ENCODE data around the gene NLRP11. TPM values are rescaled to one million over a fixed set of nuclear protein-coding genes. Genes with fewer than 3 reads are reported as not detected.

NLRP11 gene
- total and polyA plus RNA-seq, 9 of the 15 experiments (the other 6 are each of a cell fraction or from before 2014, with no cell fraction given) = 0.07 to 0.29 (median 0.12) TPM; not detected in 1

DNA sequence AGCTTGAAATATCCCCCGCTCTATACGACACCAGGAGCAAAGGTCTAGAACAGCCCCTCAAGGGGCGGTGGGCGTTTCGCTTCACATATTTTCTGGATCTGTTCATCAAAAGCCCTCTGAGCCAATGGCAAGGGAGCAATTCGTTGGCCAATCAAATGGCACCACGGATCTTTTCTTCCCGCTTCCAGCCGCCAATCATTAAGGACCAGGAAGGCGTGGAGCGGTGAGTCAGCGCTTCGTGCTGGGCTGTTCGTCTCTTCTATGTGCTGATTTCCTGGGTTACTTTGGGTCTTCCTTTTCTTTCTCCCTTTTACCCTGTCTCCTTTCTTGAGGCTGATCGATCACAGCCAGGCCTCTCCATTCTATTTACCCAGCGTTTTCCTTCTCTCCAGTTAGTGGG is 4.5 kb upstream of the NLRP11 start, which contains the start of gene NLRP4 (continued):
- TF ChIP-seq, protein P1, sequence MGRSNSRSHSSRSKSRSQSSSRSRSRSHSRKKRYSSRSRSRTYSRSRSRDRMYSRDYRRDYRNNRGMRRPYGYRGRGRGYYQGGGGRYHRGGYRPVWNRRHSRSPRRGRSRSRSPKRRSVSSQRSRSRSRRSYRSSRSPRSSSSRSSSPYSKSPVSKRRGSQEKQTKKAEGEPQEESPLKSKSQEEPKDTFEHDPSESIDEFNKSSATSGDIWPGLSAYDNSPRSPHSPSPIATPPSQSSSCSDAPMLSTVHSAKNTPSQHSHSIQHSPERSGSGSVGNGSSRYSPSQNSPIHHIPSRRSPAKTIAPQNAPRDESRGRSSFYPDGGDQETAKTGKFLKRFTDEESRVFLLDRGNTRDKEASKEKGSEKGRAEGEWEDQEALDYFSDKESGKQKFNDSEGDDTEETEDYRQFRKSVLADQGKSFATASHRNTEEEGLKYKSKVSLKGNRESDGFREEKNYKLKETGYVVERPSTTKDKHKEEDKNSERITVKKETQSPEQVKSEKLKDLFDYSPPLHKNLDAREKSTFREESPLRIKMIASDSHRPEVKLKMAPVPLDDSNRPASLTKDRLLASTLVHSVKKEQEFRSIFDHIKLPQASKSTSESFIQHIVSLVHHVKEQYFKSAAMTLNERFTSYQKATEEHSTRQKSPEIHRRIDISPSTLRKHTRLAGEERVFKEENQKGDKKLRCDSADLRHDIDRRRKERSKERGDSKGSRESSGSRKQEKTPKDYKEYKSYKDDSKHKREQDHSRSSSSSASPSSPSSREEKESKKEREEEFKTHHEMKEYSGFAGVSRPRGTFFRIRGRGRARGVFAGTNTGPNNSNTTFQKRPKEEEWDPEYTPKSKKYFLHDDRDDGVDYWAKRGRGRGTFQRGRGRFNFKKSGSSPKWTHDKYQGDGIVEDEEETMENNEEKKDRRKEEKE (IDR thresholded peaks at IDR 0.05; ENCODE audit: borderline replicate concordance in 1 of 2, control insufficient read depth in 1 of 2, low read depth in 2 of 2, low read length in 1 of 2) = no peak
- TF ChIP-seq MAFK (IDR thresholded peaks at IDR 0.05; ENCODE audit: low read length) (peak; percentile 13; the same call in 1 of the 2 replicates), KDM4B (IDR thresholded peaks at IDR 0.05; ENCODE audit: borderline replicate concordance in 2 of 2, low read depth in 1 of 2) (no peak)

DNA sequence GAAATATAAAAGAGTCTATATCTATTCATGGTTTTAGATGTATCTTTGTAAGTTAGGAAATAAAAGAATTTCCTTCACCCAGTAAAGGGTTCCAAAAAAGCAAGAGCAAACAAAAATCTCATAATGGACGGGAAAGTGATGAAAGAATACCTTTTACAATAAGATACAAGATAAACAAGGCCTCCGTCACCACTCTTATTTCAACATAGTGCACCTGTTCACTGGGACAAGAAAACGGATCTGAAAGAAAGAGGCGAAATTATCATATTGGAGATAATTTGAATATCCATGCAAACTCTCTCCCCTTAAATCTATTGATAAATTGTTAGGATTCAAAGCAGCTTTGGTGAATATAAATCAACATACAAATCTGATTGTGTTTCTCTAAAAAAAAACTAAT is 877 bp upstream of the NLRP11 start:
- Histone ChIP-seq H3K4me2 (ENCODE audit: insufficient read depth, low read length) (no peak overlapping the region), H3K4me3 (no peak overlapping the region), H3K79me2 (ENCODE audit: control insufficient read depth, insufficient read depth, low read length) (no peaks in the 10 kb centered on the region), H2AFZ (ENCODE audit: low read depth, low read length) (no peak overlapping the region), H3K27ac (ENCODE audit: extremely low read depth, low read depth, low read length) (no peak overlapping the region), H3K9ac (ENCODE audit: insufficient read depth in 1 of 2, low read depth in 2 of 2, low read length in 2 of 2) (no peak overlapping the region), H4K20me1 (replicated peaks; ENCODE audit: control insufficient read depth, insufficient read depth, low read length) (no peaks in the 10 kb centered on the region), H3K36me3 (ENCODE audit: control insufficient read depth, insufficient read depth, low read length) (no peaks in the 10 kb centered on the region), H3K4me1 (replicated peaks in 1 of 2; ENCODE audit: control insufficient read depth in 2 of 2, insufficient read depth in 2 of 2, low read length in 2 of 2) (no peaks in the 10 kb centered on the region), H3K27me3 (ENCODE audit: control insufficient read depth in 2 of 2, insufficient read depth in 2 of 2, low read length in 2 of 2) (peaks cover 0 to 9% of the 10 kb centered on the region in 2 experiments; a peak in 2 of 5 replicates), H3K9me3 (replicated peaks; ENCODE audit: control insufficient read depth, insufficient read depth, low read depth, low read length) (no peaks in the 10 kb centered on the region), H3K9me1 (ENCODE audit: control insufficient read depth, insufficient read depth, low read length) (no peaks in the 10 kb centered on the region)
- DNase-seq (ENCODE audit: extremely low read depth in 1 of 4, low spot score in 3 of 4) (no peak), ATAC-seq (no peak), FAIRE-seq (no peak)
- in situ Hi-C loops (cut with MboI) = no loop called here
- ChIA-PET POLR2A (interaction anchor here (1.5 kb wide), 1 partner anchor 10 kb away, joined by 4 read pairs; no protein-coding TSS in a partner anchor), CTCF (ENCODE audit: low intra/inter-chr PET ratio) (no interaction called here)
- no TSS peak for BruUV-seq (replicated peaks)
- intact Hi-C loops (cut with micrococcal nuclease) = no loop called here
- 3% methylated on average over 4 of the region's 4 CpGs for WGBS (ENCODE audit: insufficient coverage, low coverage, missing lambda C conversion rate)
- TF ChIP-seq, protein P2, sequence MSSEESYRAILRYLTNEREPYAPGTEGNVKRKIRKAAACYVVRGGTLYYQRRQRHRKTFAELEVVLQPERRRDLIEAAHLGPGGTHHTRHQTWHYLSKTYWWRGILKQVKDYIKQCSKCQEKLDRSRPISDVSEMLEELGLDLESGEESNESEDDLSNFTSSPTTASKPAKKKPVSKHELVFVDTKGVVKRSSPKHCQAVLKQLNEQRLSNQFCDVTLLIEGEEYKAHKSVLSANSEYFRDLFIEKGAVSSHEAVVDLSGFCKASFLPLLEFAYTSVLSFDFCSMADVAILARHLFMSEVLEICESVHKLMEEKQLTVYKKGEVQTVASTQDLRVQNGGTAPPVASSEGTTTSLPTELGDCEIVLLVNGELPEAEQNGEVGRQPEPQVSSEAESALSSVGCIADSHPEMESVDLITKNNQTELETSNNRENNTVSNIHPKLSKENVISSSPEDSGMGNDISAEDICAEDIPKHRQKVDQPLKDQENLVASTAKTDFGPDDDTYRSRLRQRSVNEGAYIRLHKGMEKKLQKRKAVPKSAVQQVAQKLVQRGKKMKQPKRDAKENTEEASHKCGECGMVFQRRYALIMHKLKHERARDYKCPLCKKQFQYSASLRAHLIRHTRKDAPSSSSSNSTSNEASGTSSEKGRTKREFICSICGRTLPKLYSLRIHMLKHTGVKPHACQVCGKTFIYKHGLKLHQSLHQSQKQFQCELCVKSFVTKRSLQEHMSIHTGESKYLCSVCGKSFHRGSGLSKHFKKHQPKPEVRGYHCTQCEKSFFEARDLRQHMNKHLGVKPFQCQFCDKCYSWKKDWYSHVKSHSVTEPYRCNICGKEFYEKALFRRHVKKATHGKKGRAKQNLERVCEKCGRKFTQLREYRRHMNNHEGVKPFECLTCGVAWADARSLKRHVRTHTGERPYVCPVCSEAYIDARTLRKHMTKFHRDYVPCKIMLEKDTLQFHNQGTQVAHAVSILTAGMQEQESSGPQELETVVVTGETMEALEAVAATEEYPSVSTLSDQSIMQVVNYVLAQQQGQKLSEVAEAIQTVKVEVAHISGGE (CRISPR knock-in tag; IDR thresholded peaks at IDR 0.05) = no peak
- TF ChIP-seq EZH2 (IDR thresholded peaks at IDR 0.05; ENCODE audit: borderline replicate concordance, low read depth, low read length) (no peak), KLF16 (IDR thresholded peaks at IDR 0.05) (no peak), CSDE1 (IDR thresholded peaks at IDR 0.05) (no peak), LCOR (CRISPR knock-in tag; IDR thresholded peaks at IDR 0.05) (no peak), ZNF140 (CRISPR knock-in tag; IDR thresholded peaks at IDR 0.05) (no peak)
- TF ChIP-seq, protein P3, sequence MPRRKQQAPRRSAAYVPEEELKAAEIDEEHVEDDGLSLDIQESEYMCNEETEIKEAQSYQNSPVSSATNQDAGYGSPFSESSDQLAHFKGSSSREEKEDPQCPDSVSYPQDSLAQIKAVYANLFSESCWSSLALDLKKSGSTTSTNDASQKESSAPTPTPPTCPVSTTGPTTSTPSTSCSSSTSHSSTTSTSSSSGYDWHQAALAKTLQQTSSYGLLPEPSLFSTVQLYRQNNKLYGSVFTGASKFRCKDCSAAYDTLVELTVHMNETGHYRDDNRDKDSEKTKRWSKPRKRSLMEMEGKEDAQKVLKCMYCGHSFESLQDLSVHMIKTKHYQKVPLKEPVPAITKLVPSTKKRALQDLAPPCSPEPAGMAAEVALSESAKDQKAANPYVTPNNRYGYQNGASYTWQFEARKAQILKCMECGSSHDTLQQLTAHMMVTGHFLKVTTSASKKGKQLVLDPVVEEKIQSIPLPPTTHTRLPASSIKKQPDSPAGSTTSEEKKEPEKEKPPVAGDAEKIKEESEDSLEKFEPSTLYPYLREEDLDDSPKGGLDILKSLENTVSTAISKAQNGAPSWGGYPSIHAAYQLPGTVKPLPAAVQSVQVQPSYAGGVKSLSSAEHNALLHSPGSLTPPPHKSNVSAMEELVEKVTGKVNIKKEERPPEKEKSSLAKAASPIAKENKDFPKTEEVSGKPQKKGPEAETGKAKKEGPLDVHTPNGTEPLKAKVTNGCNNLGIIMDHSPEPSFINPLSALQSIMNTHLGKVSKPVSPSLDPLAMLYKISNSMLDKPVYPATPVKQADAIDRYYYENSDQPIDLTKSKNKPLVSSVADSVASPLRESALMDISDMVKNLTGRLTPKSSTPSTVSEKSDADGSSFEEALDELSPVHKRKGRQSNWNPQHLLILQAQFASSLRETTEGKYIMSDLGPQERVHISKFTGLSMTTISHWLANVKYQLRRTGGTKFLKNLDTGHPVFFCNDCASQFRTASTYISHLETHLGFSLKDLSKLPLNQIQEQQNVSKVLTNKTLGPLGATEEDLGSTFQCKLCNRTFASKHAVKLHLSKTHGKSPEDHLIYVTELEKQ (CRISPR knock-in tag; IDR thresholded peaks at IDR 0.05) = no peak
